CD4-positive, alpha-beta T cell treated with Interleukin-12 subunit alpha and Interleukin-12 subunit beta, for 1 hour (primary cell): ENCODE measurements around the gene CLCN7.
"Not testable (repeated sequence)": the region's sequence is repeated elsewhere in the genome, so short reads cannot be mapped to it uniquely, and the experiment has no call there.

ENCODE experiments used
- DNase-seq: peaks from one replicate; pipeline ENCODE4 v3.0.0-alpha.2; 2020

CLCN7 gene

DNA sequence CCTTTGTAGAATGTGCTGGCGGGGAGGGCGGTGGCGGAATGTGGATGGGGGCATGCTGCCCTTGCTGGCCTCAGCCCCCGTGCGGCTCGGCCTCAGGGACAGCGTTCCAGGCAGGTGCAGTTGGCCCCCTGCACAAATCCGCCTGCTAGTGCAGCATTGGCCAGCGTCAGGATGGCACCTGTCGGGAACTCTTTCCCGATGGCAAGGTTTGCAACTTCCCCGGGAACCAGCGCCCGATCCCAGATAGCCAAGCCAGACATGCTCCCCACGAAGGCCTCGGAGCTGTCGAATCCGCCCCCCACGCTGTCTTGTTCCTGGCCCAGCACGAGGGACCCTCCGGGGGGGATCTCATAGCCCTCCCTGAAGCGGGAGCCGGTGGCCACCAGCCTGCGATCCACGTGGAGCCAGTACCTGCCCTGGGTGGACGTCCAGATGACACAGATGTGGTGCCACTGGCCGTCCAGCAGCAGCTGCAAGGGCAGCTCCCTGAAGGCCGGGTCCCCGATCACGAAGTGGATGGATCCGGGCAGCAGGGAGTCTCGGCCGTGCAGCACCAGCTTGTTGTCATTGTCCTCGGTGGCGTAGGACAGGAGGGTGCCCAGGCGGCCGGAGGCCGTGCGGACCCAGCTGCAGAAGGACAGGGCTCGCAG lies 11.1 kb upstream of the CLCN7 start:
- no peak for DNase-seq

DNA sequence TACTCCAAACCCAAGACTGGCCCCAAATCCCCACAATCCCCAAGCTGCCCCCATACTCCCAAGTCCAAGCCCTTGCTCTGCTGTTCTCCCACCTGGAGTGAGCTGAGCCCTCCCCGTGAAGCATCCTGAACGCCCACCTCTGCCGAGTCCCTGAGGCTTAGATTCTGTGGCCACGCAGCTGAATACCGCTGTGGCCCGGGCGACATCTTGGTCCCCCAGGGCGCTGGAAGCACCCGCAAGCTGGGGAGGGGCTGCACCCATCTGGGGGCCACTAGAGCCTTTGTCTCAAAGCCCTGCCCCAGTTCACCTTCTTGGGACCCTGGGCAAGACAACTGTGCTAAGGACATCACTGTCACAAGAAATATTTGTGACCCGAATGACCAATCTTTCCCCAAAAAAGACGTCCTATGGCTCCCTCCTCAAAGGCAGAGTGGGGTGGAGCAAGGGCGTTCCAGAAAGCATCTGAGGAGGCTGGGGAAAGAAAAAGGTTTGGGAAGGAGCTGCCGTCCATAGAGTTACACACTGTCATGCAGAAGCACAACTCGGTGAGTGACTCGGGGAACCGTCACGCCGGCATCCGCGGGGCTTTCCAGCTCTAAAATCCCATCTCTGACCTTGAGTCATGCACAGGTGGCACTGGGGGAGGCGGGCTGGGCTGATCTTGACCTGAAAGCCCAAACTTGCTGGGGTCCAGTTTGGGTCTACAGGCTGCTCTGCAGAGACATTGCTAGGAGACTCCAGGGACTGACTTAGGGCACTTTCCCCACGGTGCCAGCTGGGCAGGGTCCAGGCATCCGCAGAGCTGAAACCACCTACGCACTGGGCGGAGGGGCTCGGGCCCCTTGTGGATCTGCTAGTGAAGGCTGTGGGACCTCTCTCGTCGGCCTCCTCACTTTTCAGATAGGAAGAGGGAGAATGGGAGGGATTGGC lies 7.3 kb upstream of the CLCN7 start:
- no peak for DNase-seq

GRCh38 chr16:1478937-1479336 lies 4.1 kb upstream of the CLCN7 start:
- DNase-seq = not testable (repeated sequence)

- DNase-seq = no peak
Observed at GRCh38 chr16:1477033-1477432, 2.2 kb upstream of the CLCN7 start.

DNA sequence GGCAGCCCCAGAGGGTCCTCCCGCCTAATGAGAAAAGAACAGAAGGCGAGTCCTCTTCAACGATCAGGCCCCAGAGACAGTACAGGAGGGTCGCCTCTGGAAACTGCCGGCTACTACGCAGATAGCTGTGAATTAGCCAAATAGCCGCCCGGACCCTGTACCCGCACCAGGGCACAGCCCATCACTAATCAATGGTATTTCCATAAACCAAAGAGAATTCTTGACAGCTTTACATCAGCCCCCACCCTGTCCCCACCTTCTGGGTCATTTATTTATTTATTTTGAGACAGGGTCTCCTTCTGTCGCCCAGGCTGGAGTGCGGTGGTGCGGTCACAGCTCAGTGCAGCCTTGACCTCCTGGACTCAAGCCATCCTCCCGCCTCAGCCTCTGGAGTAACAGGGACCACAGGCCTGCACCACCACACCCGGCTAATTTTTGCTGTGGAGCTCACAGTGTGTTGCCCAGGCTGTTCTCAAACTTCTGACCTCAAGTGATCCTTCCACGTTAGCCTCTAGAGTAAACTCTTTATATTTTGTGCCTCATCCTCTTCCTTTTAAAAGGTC lies 805 bp upstream of the CLCN7 start:
- no peak for DNase-seq

- no peak for DNase-seq
Observed at GRCh38 chr16:1474082-1474795, 589 bp downstream of the CLCN7 start.

GRCh38 chr16:1472974-1473373 lies 1.9 kb downstream of the CLCN7 start:
- DNase-seq = no peak

- DNase-seq = no peak
Observed at GRCh38 chr16:1471569-1472194, 3.1 kb downstream of the CLCN7 start.

- DNase-seq = no peak
Observed at GRCh38 chr16:1470481-1471251, 4.2 kb downstream of the CLCN7 start.

DNA sequence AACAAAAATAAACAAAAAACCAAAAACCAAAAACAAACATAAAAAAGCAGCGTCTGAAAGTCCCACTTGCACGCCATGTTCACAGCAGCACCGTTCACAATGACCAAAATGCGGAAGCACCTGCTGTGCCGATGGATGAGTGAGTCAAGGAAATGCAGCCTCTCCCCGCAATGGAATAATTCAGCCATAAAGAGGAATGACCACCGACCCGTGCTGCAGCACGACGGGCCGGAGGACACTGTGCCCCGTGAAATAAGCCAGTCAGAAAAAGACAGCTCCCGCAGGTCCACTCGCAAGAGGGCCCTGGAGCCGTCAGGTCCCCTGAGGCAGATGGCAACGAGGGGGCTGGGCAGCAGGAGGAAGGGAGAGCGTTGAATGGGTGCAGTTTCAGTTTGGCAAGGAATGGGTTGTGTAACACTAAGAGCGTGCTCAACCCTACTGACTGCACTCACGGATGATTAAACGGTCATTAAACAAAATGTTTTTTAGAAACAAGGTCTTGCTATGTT lies 5.1 kb downstream of the CLCN7 start:
- no peak for DNase-seq

GRCh38 chr16:1469141-1469540 lies 5.7 kb downstream of the CLCN7 start:
- DNase-seq = not testable (repeated sequence)

DNA sequence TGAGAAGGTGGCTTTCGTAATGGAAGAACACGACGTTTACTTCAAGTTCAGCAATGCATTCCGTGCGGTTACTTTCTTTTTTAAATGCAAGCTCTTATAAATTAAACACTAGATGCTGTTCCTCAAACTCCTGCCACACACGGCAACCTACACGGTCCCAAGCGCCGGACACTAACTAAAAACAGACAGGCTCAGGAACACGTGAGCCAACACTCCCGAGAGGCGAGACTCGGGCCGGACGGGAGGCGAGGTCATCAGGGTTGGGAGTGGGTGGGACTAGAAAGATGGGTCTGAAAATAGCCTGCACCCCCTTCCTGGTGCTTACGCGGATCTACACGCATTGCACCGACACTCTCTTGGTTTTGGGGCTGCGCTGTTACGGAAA lies 6.4 kb downstream of the CLCN7 start:
- no peak for DNase-seq

DNA sequence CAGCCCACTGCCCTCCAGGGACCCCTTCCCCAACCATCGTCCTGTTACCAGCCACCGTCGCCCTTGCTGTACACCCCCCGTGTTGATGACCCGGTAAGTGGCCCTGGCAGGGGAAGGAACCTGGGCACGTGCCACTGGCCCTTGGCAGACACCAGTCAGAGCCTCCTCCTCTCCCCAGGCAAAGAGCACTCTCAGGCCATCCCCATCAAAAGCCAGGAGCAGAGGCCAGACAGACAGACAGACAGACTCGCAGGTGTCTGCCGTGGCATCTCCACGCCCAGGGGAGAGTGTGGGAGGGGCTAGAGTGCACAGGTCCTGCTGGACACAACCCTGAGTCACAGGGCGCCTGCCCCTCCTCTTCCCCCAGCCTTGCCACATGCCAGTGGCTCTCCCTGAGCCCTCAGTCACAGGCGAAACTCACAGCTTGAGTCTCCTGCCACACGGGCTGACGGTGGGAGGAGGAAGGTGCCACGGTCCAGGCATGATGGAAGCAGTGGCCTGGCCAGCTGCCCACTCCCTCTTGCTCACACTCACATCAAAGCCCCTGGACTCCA lies 7.8 kb downstream of the CLCN7 start:
- no peak for DNase-seq

- DNase-seq = no peak
Observed at GRCh38 chr16:1466054-1466453, 8.8 kb downstream of the CLCN7 start.

GRCh38 chr16:1465567-1465915 lies 9.3 kb downstream of the CLCN7 start:
- DNase-seq = no peak

DNA sequence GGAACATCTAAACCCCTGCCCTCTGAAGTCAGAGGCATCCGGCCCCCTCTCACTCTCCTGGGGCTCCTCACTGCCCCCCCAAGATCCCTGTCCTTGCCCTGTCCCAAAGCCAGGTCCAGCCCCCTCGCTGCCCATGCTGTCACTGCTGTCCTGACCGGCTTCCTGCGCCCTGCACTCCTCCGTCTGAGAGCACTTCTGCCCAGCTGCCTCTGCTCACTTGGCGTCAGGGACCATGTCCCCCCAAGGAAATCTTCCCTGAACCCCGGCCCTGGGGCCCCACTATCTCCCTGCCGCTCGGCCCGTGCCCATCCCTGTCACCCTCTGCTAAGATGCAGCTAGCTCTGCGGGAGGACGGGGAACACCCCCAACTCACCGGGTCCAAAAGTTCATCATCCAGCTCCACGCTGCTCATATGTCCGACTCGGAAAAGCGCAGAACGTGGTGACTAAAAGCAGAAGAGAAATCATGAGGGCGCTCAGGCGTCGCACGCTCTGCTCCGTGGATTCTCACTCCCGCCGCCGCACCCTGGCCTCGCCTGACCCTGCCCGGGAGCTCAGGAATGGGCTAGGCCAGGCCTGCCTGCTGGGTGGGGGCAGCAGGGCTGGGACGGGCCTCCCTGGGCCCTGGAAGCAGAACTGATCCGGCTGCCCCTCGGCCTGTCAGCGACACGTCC lies 9.8 kb downstream of the CLCN7 start:
- no peak for DNase-seq

- no peak for DNase-seq
Observed at GRCh38 chr16:1464196-1464893, 10.5 kb downstream of the CLCN7 start.

DNA sequence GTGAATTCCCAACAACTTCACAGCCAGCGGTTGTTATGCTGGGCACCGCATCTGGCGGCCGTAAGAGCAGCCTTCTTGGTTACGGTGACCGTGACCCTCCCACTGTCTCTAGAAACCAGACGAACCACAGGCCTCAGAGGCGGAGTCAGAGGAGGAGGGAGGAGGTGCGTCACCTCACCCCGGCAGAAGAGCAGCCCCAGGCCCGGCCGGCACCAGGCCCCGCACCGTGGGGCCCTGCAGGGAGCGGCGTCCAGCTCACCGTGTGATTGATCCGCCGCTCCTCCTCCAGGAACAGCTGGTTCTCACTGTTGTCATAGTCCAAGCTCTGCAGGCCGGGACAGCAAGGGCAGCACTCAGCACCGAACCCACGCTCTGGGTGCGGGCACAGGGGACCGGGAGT lies 13.7 kb downstream of the CLCN7 start:
- DNase-seq = no peak

DNA sequence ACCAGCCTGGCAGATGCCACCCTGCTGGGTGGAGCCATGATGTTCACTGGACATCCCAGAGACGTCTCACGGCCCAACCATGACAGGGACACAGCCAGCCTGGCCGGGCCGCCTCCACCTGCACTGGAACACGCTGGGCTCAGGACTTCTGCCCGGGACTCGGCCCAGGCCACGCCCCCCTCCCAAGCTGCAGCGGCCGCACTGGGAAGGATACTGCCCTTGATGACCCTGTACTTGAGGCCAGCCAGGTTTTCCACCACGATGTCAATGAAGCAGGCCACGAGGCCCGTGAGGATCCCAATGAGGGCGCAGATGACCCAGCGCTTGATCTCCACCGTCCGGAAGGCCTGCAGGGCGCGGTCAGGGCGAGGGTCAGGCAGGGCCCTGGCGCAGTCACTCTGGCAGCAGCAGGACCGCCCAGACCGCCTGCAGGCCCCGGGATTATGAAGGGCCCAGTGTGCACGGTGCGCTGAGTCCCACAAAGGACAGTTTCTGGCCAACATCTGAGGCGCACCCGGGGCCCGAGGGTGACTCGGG lies 14.2 kb downstream of the CLCN7 start:
- no peak for DNase-seq

- DNase-seq = no peak
Observed at GRCh38 chr16:1459967-1460366, 14.9 kb downstream of the CLCN7 start.
